GM19395 (cell line): Measurements from ENCODE around the gene ZNF746.
A peak's percentile ranks its signal among the peaks of the same experiment; 100 is the strongest.
"Not testable (repeated sequence)": the region's sequence is repeated elsewhere in the genome, so short reads cannot be mapped to it uniquely, and the experiment has no call there.

Source experiments
- ATAC-seq: cut with Tn5 transposase; IDR thresholded peaks from one replicate; pipeline ENCODE4 v1.9.1; 2021; ENCODE audit warnings: mild to moderate bottlenecking, moderate library complexity; ENCODE audit not compliant: unreplicated experiment

The ZNF746 gene

DNA sequence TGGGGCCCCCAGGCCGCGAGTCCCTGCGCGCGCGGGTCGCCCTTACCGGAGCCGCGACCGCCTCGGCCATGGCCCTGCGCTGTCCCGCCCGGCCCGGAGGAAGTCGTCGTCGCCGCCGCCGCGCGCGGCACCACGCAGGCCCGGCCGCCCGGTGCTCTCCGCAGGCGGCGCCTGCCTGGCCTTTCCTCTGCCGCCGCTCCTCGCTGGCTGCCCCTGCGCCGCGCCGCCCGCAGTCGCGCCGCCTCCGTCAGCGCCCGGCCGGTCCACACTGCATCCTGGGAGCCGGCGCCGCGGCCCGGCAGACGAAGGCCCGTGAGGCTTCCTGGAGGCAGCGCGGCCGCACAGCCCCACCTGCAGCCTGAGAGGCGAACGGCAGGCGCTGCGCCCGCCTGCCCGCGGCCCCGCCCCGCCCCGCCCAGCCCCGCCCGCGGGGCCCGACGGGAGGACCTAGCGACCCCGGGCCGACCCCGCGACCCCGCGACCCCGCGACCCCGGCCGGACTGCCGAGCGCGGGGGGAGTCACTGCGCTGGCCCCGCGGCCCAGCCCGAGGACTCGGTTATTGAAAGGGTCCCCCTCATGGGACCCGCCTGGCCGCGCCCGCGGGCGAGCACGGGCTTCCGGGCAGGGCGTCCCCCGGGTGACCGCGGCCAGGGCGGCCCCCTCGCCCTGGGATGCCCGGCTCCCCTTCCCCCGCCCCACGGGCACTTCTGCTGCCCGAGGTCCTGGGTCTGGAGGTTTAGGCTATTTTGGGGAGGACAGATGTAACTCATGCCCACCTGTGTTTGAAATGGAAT, at the start of gene ZNF746:
Gene ZNF746 (minus strand): TSS at position 343 of the 795 bp plus-strand sequence. CDS start 273 bp downstream, at position 70.
- peak; percentile 93 for ATAC-seq

DNA sequence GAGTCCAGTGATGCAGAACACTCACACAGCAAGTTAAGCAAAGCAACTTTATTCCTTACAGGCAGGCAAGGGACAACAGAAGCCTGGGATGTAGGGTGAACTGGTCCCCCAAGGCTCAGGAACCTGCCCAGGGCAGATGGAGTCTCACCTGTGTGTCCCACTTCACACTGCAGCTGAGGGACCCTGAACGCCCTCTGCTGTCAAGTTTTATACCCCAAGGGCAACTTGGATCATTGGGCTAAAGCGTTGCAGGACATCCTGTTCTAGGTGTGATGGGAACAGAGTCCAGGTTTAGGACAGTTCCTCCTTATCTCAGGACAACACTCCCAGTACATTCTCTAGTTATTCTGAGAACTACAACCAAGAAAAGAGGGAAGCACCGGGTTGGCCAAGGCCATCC, 49.5 kb upstream of the ZNF746 start:
- no peak for ATAC-seq

DNA sequence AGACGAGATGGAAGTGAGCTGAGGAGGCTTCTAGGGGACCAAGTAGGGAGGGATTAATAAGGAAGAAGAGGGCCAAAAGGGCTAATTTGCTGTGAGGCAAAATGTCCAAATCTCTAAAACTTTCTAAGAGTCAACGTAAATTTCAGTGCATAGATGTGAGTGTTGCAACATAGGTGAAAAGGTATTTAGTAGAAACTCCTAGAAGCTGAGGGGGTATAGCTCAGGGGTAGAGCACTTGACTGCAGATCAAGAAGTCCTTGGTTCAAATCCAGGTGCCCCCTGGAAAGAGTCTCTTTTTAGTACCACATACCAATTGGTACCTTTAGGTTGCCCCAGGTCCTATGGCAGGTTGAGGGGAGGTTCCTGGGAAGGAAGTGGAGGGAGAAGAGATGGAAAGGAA, 48.7 kb upstream of the ZNF746 start:
- ATAC-seq, result no peak

DNA sequence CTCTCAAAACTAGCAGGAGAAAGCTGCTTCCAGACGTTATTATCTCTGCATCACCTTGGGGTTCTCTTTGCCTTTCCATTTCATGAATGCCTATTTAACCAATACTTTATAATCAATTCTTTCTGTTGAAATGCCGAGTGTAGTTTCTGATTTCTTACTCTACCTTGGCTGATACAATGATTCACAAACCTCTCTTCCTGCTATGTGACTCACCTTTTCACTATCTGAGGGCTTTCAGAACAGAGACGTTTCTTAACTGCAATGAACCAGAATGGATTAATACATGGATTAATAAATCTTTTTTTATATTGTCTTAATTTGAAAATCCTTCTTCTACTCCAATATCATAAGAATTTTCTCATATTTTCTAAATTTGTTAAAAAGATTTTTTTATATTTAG, 46.4 kb upstream of the ZNF746 start:
- ATAC-seq, result no peak

DNA sequence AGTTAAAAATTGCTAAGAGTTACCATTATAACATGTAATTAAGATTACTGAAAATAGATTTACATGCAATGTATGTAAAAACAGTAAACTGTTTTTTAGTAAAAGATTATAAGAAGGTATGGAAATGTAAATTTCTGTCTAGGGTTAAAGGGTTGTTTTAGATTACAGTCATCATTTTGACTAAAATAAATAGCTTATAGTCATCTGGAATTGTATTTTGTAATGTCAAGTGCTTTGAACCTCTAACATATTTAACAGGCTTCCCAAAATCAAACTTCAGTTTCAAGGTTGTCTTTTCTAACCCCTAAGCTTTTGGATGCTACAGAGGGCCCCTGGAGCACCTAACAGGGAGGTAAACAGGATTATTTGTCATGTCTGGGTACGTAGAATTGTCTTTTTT, 35.0 kb upstream of the ZNF746 start:
- no peak for ATAC-seq

DNA sequence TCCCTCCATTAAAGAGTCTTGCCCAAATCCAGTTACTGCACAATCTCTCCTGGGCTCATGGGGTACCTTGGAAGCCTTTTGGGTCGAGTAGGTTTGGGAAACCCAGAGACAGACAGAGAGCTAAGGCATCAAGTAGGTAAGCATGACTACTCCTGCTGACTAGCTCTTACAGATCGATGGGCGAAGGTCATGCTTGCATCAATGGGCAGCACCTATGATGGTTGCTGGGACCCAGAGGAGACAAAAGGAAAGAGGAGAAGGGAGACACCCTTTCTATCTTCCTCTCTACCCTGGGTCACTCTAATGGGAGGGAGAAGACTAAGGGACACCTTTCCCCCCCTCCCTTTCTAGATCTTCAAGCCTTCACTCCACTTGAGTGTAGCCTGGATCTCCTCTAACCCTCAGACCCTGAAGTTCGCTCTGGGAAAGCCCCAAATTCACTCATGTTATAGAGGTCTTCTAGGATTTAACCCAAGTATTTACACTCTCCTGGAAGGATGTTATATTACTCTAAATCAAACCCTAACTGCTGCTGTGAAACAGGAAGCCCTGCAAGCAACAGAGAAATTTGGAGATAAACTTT, 31.6 kb upstream of the ZNF746 start:
- ATAC-seq, result no peak

DNA sequence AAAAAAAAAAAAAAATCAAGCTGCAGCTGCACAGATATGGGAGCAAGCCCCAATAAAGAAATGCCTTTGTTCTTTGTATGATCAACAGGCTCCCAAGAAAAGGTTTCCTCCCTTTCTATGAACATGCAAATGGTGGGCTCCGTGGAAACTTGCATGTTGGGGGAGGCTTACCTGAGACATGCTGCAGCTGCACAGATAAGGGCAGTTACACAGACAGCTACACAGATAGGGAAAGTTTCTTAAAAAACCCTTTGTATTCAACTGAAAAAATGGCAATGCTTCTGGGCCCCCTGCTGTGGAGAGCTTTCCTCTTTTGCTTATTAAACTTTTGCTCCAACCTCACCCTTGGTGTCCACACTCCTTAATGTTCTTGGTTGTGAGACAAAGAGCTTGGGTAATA, 29.8 kb upstream of the ZNF746 start:
- no peak for ATAC-seq

DNA sequence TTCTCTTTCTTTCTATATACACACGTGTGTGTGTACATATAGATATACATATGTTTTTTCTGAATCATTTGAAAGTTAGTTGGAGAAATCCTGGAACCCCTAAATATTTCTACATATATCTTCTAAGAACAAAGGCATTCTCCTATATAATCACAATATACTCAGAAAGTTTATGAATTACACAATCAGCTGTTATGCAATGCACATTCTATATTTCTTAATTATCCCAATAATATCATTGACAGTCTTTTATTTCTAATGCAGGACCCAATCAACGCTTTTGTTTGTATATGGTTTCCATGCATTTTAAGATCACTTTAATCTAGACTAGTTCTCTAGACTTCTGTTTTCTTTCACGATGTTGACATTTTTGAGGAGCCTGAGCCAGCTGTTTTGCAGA, 27.7 kb upstream of the ZNF746 start:
- no peak for ATAC-seq

DNA sequence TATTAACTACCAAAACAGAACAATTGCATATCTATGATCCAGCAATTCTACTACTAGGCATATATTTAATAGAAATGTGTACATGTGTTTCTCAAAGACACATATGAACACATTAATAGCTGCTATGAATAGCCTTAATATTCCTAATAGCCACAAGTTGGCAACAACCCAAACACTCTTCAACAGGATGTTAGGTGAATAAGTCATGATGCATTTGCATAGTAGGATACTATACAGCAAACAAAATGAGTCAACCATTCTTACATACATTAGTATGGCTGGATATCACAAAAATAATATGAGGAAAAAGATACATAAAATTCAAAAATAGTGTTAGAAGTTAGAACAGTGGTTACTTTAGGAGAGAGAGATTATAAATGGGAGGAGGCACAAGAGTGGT, 26.8 kb upstream of the ZNF746 start:
- ATAC-seq, result no peak

DNA sequence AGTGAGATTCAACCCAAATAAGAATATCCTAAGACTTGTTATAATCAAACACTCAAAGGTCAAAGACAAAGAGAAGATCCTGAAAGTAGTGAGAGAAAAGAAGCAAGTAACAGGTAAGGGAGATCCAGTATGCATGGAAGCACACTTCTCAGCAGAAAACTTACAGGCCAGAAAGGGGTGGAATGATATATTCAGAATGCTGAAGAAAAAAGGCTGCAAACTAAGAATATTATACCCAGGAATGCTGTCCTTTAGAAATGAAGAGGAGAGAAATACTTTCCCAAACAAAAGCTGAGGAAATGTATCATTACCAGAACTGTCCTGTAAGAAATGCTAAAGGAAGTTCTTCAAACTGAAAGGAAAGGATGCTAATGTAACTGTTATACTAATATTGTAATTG, 12.6 kb upstream of the ZNF746 start:
- ATAC-seq, result no peak

DNA sequence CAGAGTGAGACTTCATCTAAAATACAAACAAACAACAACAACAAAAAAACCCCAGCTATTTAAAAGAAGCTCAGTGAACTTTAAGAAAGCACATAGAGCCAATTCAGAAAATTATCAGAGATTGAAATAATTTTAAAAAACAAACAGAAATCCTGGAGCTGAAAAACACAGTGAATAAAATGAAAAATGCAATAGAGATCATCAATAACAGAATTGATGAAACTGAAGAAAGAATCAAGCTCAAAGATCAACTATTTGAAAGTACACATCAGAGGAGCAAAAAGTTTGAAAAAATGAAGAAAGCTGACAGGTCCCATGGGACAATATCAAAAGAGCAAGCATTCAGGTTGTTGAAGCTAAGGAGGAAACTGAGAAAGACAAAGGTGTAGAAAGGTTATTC, 12.2 kb upstream of the ZNF746 start:
- ATAC-seq, result no peak

DNA sequence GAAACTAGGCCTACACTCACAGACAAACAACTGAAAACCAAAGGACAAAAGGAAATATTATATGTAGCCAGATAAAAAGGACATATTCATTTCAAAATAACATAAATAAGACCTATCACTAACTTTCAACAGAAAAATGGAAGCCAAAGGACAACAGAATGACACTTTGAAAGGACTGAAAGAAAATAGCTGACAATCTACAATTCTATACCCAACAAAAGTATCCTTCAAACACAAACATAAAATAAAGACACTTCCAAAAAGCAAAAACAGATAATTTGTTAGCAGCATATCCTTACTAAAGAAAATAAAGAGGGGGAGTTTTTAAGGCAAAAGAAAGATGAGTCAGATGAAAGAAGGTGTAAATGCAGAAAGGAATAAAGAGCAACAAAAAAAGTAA, 7.9 kb upstream of the ZNF746 start:
- no peak for ATAC-seq

DNA sequence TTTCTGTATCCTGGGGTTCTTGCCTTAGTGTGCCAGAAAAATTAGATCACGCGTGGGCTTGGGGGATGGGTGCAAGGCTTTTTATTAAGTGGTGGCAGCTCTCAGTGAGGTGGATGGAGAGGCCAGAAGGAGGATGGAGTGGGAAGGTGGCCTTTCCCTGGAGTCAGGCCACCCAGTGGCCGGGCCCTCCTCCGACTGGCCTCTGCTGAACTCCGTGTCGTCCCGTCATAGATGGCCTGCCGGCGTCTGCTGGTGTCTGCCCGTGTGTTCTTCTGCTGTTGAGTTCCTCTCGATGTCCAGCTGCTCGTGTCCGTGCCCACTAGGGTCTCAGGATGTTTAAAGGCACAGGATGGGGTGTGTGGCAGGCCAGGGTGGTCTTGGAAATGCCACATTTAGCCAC, 4.0 kb upstream of the ZNF746 start:
- no peak for ATAC-seq

DNA sequence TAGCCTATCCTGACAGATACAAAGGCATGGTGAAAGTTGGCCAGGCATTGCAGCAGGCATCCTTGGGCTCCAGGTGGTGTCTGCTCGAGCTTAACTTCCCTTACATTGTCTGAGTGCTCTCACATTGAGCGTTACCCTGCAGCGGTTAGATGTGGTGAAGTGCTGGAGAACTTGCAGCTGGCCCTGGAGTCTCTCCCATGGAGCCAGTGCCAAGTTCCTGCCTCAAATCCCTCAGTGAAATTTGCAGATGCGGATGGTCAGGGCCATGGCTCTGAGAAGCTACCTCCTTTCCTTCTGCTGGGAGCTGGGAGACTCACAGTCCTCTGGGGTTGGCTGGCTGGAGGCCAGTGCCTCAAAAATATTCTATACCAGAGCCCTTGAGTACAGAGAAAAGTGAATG, 3.3 kb upstream of the ZNF746 start:
- no peak for ATAC-seq

DNA sequence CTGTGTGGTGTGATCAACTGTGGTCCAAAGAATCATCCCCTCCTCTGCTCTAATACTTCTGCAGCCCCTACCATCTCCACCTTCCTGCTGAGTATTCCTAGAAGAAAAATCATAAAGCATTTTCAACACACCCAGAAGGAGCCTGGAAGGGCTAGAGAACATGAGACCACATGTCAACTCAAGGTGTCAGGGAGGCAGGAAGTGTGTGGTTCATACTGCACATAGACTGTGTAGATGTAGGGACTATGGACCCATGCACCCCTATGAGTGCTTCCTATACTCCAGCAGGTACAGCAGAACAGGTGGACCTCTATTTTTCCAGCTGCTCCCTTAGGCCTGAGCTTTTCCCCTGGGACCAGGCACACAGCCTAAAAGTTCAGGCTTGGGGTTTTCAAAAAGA, 2.6 kb upstream of the ZNF746 start:
- ATAC-seq, result no peak

DNA sequence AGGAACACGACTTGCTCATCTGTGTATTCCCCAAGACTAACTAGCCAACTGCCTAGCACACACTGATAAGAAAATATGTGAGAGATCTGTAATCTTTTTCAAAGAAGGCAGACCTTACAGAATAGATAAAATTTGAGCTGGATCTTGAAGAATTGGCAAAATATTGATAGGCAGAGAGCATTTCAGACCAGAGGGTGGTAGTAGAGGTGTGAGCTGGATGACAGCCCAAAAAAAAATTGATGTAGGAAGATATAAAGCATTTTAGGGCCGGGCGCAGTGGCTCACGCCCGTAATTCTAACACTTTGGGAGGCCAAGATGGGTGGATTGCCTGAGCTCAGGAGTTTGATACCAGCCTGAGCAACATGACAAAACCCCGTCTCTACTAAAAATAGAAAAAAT, 1.2 kb upstream of the ZNF746 start:
- ATAC-seq, result no peak

DNA sequence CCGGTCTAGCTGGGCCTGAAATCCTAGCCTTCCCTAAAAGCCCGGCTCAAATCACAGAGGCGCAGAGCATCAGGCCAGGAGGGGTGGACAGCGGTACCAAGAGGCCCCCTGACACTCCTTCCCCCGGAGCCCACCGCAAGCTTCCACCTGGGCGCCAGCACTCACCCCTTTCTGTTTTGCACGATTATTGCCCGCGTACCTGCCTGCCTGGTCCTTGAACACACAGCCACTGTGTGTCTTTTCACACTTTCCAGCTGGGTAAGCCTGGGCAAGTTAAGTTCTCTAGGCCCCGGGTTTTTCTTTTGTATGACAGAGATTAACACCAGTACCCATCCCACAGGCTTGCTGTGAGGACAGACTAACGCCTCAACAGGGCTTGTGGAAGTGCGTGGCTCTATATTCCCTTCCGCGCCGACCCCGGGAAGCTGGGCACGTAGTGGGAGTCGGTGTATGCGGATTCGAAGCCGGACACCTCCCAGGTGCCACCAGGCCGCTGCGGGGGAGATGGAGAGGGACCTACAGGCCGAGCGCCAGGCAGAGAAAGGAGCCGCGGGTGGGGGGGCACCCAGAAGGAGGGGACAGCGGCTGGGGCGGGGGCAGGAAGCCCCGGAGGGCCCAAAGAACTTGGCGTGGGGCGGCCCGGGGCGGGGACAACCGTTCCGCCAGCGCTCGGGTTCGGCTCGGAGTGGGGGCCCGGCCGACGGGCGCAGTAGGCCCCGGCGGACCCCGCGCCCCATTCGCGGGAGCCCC, 792 bp downstream of the ZNF746 start:
- peak; percentile 42 for ATAC-seq

DNA sequence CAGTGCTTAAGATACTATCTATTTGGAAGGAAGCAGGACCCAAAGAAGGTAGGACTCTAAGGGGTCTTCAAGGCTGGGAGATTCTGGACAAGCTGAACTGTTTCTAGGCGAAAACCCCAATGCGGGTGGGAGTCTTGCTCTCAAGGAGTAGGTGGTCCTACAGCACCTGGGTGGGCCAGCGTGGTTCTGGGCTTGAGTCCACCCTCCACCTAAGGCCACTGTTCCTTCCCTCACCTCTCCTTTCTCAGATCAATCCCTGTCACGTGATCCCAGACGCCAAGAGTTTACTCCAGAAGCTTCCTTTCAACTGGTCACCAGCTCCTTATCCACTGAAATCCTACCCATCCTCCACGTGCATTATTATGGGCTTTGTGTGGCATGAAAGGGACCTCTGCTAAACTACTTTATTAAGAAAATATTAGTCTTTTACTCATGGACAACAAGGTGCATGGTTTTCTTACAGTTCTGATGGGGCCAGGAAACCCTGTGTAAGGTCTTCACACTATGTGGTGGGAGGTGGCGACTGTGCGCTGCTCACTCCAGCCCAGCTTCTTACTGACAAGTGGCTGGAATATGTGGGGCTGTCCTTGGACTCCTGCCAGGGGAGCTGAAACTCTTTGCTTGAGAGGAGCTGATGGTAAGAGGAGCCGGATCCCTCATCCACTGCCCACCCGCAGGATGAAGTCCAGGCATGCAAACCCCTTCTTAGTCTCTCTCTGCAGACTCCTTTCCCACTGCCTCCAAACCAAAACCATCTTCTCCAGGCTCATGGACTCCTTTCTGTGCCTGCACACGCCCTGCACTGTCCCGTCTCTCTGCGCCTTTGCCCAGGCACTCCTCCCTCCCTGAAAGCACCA, 1.6 kb downstream of the ZNF746 start:
- no peak for ATAC-seq

DNA sequence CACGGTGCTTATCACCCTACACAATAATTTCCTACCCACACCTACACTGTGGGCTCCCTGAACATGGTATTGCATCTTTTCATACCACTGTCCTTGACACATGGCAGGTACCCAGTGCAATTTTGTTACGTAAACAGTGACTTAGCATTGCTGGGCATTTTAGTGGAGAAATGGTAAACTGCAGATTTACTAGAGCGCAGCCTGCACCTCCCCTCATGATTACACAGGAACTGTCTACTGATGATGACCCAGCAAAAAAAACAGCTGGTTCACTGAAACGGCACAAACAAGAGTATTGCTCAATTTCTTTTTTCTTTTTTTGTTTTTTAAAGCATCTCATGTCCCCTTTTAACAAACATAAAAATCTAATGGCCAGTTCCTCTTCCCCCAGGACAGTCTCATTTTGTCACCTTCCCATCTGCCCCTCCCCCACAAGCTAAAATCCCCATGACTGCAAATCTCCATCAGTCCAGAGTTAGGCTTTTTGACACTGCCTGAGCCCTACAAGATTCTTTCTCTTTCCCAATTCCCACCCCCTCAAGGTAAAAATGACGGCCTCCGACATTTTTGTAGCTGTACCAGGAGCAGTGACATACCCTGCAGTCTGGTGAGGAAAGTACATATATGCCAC, 2.8 kb downstream of the ZNF746 start:
- no peak for ATAC-seq

DNA sequence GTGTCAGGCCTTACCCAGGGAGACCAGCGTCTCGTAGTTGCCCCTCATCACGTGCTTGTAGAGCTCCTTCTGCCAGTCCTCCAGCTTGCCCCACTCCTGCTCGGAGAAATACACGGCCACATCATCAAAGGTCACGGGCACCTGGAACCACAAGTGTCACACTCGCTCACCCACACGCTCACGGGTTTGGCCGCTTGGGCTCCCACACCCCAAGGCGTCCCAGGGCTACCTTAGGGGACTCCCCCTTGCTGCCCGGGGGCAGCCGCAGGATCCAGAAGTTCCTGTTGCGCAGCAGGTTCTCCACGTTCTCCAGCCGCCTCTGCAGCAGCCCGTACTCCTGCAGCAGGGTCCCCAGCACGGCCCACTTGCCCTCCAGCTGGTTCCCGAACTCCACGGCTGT, 3.6 kb downstream of the ZNF746 start:
- not testable (repeated sequence) for ATAC-seq

DNA sequence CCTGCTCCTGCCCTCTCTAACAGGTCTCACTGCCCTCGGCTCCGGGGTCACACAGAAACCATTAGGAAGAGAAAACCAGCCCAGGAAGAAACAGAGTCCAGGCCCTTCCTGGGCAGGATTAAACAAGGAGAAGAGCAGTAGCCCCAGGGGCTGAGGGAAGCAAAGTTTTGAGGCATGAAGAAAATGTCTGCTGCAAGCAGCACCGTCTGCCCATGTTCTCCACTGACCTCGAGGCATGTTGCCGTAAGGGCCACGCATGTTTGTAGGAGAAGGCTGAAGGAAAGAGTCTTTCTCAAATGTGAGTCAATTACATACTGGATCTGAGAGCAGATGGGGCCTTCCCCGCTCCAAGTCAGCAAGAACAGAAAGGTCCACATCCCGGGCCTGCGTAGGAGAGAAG, 4.2 kb downstream of the ZNF746 start:
- ATAC-seq, result no peak
